ENCODE results near the gene CDK7. TPM values are rescaled to one million over a fixed set of nuclear protein-coding genes. Genes with fewer than 3 reads are reported as not detected.
"Not testable (repeated sequence)": the region's sequence is repeated elsewhere in the genome, so short reads cannot be mapped to it uniquely, and the experiment has no call there.

CDK7 gene
- 31.2 and 61.3 TPM in 2 replicates for total RNA-seq (2014; rRNA removed; shearing (Covaris generic); ENCODE audit: low replicate concordance)

DNA sequence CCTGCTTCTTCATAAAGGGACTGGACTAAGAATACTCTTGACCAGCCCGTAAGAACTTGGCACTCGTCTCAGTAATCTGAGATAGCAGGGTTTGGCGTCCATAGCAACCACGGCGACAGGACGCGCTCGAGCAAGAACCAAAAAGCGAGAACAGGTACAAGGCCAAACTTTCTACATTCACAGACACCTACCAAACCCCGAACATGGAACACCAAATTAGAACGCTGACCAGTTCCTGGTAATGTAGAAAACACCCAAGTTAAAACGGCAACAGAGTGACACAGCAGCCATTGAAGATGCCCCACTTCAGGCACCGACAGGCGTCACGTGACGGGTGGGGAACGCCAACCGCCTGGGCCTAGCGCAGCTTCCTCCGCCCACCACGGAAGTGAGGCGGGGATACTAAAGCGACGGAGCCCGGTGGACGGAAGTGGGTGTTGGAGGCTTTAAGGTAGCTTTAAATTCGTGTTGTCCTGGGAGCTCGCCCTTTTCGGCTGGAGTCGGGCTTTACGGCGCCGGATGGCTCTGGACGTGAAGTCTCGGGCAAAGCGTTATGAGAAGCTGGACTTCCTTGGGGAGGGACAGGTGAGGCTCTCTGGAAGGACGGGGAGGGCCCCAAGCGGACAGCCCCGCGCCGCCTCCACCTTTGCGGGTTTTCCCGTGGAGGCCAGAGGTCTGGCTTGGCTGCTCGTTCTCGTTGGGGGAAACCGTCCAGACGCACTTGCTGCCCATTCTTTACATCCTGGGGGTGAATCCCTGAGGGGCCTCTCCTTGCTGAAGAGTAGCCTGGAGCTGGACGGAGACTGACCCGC, at the start of gene CDK7:
TSS of gene CDK7 (plus strand) at position 430 of the 812 bp plus-strand sequence. CDS start at position 520, 90 bp downstream.
- DNase-seq (ENCODE audit: low read depth), result peak; percentile 89
- in situ Hi-C loops (cut with HindIII; ENCODE audit: low pct_unique_long_range_greater_than_20kb, low sequenced_read_pairs), result no loop called here

GRCh38 chr5:69187342-69187741, 47.3 kb upstream of the CDK7 start:
- in situ Hi-C loops (cut with HindIII; ENCODE audit: low pct_unique_long_range_greater_than_20kb, low sequenced_read_pairs), result no loop called here
- DNase-seq (ENCODE audit: low read depth), result no peak

- in situ Hi-C loops (cut with HindIII; ENCODE audit: low pct_unique_long_range_greater_than_20kb, low sequenced_read_pairs), result no loop called here
- no peak for DNase-seq (ENCODE audit: low read depth)
These were observed 45.9 kb upstream of the CDK7 start for GRCh38 chr5:69188811-69189161.

GRCh38 chr5:69189162-69190086, 45.3 kb upstream of the CDK7 start, which contains the start of gene CENPH:
CENPH (plus strand) TSS chr5:69189583; CDS start chr5:69189635, 52 bp downstream.
- in situ Hi-C loops (cut with HindIII; ENCODE audit: low pct_unique_long_range_greater_than_20kb, low sequenced_read_pairs), result no loop called here
- DNase-seq (ENCODE audit: low read depth), result peak; percentile 91

DNA sequence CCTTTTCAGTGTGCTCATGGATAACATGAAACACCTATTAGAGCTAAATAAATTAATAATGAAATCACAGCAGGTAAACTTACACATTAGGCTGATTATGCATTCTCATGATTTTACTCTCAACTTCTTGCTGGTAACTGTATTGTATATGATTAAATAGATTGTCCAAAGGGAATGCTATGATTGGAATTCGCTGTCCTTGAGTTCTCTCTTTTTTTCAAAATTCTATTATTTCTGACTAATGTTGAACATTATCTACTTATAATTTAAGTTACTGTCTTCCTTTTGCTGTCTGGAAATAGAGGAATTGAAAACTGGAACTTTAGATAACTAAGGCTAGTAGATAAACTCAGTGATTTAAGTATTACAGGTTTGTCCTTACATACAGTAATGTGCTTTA, 32.2 kb upstream of the CDK7 start:
- in situ Hi-C loops (cut with HindIII; ENCODE audit: low pct_unique_long_range_greater_than_20kb, low sequenced_read_pairs), result no loop called here

GRCh38 chr5:69206528-69207190, 28.0 kb upstream of the CDK7 start:
- in situ Hi-C loops (cut with HindIII; ENCODE audit: low pct_unique_long_range_greater_than_20kb, low sequenced_read_pairs), result no loop called here
- no peak for DNase-seq (ENCODE audit: low read depth)

More for the DNA sequence above, 32.2 kb upstream of the CDK7 start:
- DNase-seq (ENCODE audit: low read depth), result no peak

GRCh38 chr5:69209602-69210001, 25.1 kb upstream of the CDK7 start:
- in situ Hi-C loops (cut with HindIII; ENCODE audit: low pct_unique_long_range_greater_than_20kb, low sequenced_read_pairs), result no loop called here

GRCh38 chr5:69211200-69211599, 23.5 kb upstream of the CDK7 start:
- in situ Hi-C loops (cut with HindIII; ENCODE audit: low pct_unique_long_range_greater_than_20kb, low sequenced_read_pairs), result no loop called here
- no peak for DNase-seq (ENCODE audit: low read depth)

More at GRCh38 chr5:69209602-69210001, 25.1 kb upstream of the CDK7 start:
- DNase-seq (ENCODE audit: low read depth), result no peak

DNA sequence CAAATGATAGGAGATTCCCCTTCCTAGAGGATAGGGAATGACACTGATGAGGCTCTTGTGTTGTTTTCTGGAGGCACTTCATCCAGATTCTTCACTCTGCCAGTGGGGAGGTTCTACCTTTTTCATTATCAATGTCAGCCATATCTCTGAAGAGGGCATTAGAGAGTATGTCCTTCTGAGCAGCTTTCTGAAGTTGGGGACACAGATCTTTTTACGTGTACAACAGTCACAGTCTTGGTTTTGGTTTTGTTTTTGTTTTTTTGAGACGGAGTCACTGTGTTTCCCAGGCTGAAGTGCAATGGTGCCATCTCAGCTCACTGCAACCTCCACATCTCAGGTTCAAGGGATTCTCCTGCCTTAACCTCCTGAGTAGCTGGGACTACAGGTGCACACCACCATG, 22.7 kb upstream of the CDK7 start:
- DNase-seq (ENCODE audit: low read depth), result no peak
- in situ Hi-C loops (cut with HindIII; ENCODE audit: low pct_unique_long_range_greater_than_20kb, low sequenced_read_pairs), result no loop called here

DNA sequence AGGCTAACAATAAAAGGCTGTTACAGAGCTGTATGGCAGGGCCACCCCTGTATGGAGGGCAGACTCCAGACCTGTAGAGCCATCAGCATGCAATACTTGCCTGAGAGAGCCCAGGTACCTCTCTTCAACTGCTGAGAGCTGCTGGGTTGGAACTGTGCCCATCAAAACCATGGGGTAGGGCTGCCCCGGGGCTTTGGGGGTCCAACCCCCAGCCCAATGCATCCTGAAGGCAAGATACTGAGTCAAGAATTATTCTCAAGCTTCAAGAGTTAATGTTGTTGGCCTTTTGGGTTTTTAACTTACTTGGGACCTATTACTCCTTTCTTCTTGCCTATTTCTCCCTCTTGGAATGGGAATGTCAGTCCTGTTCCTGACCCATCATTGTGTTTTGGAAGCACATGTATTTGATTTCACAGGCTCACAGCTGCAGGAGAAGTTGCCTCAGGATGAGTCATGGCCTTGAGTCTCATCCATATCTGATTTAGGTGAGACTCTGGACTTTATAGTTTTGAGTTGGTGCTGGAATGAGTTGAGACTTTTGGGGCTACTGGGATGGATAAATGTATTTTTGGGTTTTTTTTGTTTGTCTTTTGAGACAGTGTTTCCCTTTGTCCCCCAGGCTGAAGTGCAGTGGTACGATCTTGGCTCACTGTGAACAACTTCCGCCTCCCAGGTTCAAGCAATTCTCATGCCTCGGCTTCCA, 21.0 kb upstream of the CDK7 start:
- no peak for DNase-seq (ENCODE audit: low read depth)

DNA sequence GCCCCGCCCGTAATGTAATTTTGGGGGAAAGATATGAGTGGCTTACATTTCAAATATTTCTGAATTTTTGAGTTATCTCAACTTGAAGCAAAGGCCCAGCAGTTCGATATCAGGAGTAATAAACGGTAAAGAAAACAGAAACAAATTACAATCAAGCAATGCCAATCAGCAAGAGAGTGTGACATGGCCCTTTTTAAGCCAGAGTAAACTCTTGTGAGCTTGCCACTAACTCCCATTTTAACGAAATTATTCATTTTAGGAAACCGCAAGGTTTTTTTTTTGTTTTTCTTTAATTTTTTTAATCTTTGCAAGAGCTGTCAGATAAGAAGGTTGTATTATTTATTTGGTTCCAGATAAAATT, 17.6 kb upstream of the CDK7 start:
- peak; percentile 23 for DNase-seq (ENCODE audit: low read depth)
- in situ Hi-C loops (cut with HindIII; ENCODE audit: low pct_unique_long_range_greater_than_20kb, low sequenced_read_pairs), result no loop called here

More for the DNA sequence above, 21.0 kb upstream of the CDK7 start:
- in situ Hi-C loops (cut with HindIII; ENCODE audit: low pct_unique_long_range_greater_than_20kb, low sequenced_read_pairs), result no loop called here

- DNase-seq (ENCODE audit: low read depth), result peak; percentile 88
- in situ Hi-C loops (cut with HindIII; ENCODE audit: low pct_unique_long_range_greater_than_20kb, low sequenced_read_pairs), result no loop called here
These were observed 16.8 kb upstream of the CDK7 start for GRCh38 chr5:69217548-69218526.

GRCh38 chr5:69219939-69220338, 14.7 kb upstream of the CDK7 start:
- DNase-seq (ENCODE audit: low read depth), result no peak
- in situ Hi-C loops (cut with HindIII; ENCODE audit: low pct_unique_long_range_greater_than_20kb, low sequenced_read_pairs), result no loop called here

DNA sequence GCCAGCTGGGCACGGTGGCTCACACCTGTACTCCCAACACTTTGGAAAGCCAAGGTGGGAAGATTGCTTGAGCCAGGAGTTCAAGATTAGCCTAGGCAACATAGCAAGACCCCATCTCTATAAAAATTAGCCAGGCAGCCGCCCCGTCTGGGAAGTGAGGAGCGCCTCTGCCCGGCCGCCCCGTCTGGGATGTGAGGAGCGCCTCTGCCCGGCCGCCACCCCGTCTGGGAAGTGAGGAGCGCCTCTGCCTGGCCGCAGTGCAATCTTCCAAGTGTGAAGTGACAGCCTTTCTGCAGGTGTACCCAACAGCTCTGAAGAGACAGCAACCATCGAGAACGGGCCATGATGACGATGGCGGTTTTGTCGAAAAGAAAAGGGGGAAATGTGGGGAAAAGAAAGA, 14.3 kb upstream of the CDK7 start:
- in situ Hi-C loops (cut with HindIII; ENCODE audit: low pct_unique_long_range_greater_than_20kb, low sequenced_read_pairs); DNase-seq (ENCODE audit: low read depth): not testable (repeated sequence)

DNA sequence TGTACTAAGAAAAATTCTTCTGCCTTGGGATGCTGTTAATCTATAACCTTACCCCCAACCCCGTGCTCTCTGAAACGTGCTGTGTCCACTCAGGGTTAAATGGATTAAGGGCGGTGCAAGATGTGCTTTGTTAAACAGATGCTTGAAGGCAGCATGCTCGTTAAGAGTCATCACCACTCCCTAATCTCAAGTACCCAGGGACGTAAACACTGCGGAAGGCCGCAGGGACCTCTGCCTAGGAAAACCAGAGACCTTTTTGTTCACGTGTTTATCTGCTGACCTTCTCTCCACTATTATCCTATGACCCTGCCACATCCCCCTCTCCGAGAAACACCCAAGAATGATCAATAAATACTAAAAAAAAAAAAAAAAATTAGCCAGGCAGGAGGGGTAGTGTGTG, 13.9 kb upstream of the CDK7 start:
- in situ Hi-C loops (cut with HindIII; ENCODE audit: low pct_unique_long_range_greater_than_20kb, low sequenced_read_pairs), result not testable (repeated sequence)
- peak; percentile 28 for DNase-seq (ENCODE audit: low read depth)

DNA sequence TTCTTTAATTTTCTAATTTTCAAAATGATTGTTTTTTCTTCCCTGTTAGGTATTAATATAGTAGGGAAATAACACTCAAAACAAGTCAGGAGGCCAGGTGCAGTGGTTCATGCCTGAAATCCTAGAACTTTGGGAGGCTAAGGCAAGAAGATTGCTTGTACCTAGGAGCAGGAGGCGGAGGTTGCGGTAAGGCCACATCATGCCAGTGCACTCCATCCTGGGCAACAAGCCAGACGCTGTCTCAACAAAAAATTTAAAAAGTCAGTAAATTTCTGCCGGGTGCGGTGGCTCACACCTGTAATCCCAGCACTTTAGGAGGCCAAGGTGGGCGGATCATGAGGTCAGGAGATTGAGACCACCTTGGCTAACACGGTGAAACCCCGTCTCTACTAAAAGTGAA, 10.2 kb upstream of the CDK7 start:
- DNase-seq (ENCODE audit: low read depth), result no peak
- in situ Hi-C loops (cut with HindIII; ENCODE audit: low pct_unique_long_range_greater_than_20kb, low sequenced_read_pairs), result no loop called here

DNA sequence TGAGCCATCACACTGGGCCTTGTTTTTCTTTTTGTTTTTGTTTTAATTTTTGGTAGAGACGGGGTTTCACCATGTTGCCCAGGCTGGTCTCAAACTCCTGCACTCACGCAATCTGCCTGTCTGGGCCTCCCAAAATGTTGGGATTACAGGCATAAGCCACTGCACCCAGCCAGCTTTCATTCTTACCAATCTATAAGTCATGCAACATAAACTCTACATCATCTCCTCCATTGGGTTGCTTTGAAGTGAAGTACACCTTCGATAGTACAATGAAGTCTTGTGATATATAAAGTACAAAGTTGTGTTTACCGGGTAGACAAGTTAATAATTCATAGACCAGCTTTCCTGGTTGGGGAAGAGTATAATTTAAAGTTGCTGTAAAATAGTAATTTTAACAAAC, 8.8 kb upstream of the CDK7 start:
- in situ Hi-C loops (cut with HindIII; ENCODE audit: low pct_unique_long_range_greater_than_20kb, low sequenced_read_pairs), result no loop called here
- no peak for DNase-seq (ENCODE audit: low read depth)

Measured in Caki2 (cell line).